OCI-LY7 (cell line): ENCODE data around the gene CLSTN1.

ENCODE experiments used
- EZH2phosphoT487 ChIP-seq: fragments of 200-600 bp; sonication (generic); IDR thresholded peaks from 2 replicates; pipeline ENCODE4 v1.6.1; 2018; ENCODE audit warnings: low read depth, borderline replicate concordance, mild to moderate bottlenecking, mixed run types, antibody characterized with exemption, low read length, moderate library complexity, mixed read lengths
- TF ChIP-seq, protein P1 (sequence below): fragments of 200-600 bp; sonication (generic); conservative IDR thresholded peaks from 2 replicates; pipeline ENCODE4 v1.5.1; 2014; ENCODE audit warnings: mild to moderate bottlenecking, antibody characterized with exemption, low read length, moderate library complexity, mixed read lengths

DNA sequence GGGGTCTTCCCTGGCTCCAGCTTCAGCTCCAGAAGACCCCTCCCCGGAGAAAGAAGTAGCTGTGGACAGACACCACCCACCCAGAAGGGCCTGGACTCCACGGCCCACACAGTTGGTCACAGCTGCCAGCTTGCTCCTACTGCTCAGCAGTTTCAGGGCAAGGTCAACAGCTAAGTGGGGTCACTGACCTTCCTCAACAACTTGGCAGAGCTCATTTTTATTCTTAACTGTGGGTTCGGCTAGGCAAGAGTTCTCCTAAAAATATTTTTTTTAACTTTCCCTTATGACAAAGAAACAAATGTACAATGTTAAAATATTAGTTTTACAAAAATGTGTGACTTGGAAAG is 44.5 kb upstream of the CLSTN1 start:
- TF ChIP-seq, protein P1, sequence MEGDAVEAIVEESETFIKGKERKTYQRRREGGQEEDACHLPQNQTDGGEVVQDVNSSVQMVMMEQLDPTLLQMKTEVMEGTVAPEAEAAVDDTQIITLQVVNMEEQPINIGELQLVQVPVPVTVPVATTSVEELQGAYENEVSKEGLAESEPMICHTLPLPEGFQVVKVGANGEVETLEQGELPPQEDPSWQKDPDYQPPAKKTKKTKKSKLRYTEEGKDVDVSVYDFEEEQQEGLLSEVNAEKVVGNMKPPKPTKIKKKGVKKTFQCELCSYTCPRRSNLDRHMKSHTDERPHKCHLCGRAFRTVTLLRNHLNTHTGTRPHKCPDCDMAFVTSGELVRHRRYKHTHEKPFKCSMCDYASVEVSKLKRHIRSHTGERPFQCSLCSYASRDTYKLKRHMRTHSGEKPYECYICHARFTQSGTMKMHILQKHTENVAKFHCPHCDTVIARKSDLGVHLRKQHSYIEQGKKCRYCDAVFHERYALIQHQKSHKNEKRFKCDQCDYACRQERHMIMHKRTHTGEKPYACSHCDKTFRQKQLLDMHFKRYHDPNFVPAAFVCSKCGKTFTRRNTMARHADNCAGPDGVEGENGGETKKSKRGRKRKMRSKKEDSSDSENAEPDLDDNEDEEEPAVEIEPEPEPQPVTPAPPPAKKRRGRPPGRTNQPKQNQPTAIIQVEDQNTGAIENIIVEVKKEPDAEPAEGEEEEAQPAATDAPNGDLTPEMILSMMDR, result no peak
- TF ChIP-seq EZH2phosphoT487, result no peak
